ENCODE data around the gene LIN7A. TPM values are rescaled to one million over a fixed set of nuclear protein-coding genes. Genes with fewer than 3 reads are reported as not detected.

Gene LIN7A
- total RNA-seq, 2 donors from 2014 or later = 0.41 to 5.8 TPM

DNA sequence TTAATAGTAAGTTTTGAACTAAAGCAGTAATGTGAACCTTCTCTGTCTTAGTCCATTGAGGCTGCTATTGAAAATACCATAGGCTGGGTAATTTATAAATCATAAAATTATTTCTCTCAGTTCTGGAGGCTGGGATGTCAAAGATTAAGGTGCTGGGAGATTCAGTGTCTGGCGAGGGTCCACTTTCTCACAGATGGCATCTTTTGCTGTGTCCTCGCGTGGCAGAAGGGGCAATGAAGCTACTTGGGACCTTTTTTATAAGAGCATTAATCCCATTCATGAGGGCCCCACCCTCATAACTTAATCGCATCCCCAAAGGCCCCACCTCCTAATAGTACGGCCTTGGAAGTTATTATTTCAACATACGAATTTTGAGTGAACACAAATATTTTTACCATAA lies 28.4 kb downstream of the LIN7A start:
- ATAC-seq (ENCODE audit: insufficient number of reproducible peaks, low FRiP score, low read depth) = no peak
- Histone ChIP-seq H3K4me3 (no peak overlapping the region), H3K27me3 (replicated peaks; ENCODE audit: insufficient read depth) (no peaks in the 10 kb centered on the region), H3K27ac (no peak overlapping the region), H3K4me1 (ENCODE audit: control insufficient read depth in 1 of 2, low read depth in 2 of 2) (no peaks in the 10 kb centered on the region), H3K36me3 (no peaks in the 10 kb centered on the region), H3K9me3 (no peaks in the 10 kb centered on the region)
- TF ChIP-seq, protein P1, sequence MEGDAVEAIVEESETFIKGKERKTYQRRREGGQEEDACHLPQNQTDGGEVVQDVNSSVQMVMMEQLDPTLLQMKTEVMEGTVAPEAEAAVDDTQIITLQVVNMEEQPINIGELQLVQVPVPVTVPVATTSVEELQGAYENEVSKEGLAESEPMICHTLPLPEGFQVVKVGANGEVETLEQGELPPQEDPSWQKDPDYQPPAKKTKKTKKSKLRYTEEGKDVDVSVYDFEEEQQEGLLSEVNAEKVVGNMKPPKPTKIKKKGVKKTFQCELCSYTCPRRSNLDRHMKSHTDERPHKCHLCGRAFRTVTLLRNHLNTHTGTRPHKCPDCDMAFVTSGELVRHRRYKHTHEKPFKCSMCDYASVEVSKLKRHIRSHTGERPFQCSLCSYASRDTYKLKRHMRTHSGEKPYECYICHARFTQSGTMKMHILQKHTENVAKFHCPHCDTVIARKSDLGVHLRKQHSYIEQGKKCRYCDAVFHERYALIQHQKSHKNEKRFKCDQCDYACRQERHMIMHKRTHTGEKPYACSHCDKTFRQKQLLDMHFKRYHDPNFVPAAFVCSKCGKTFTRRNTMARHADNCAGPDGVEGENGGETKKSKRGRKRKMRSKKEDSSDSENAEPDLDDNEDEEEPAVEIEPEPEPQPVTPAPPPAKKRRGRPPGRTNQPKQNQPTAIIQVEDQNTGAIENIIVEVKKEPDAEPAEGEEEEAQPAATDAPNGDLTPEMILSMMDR (IDR thresholded peaks at IDR 0.05) = no peak
- no peak for DNase-seq (ENCODE audit: low spot score)

DNA sequence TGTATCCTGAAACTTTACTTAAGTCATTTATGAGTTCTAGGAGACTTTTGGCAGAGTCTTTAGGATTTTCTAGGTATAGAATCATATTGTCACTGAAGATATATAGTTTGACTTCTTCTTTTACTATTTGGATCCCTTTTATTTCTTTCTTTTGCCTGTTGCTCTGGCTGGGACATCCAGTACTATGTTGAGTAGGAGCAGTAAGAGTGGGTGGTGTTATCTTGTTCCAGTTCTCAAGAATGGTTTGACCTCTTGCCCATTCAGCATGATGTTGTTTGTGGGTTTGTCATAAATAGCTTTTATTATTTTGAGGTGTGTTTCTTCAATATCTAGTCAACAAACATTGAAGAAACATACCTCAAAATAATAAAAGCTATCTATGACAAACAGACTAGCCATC lies 35.0 kb downstream of the LIN7A start:
- no peaks in the 10 kb centered on the region for H3K27me3 ChIP-seq (replicated peaks; ENCODE audit: insufficient read depth)
- DNase-seq (ENCODE audit: low spot score) (no peak), ATAC-seq (ENCODE audit: insufficient number of reproducible peaks, low FRiP score, low read depth) (no peak)
- H3K27ac ChIP-seq = no peak overlapping the region
- H3K9me3 ChIP-seq = no peaks in the 10 kb centered on the region
- TF ChIP-seq, protein P1 (IDR thresholded peaks at IDR 0.05) = no peak
- no peak overlapping the region for H3K4me3 ChIP-seq
- no peaks in the 10 kb centered on the region for H3K36me3 ChIP-seq
- H3K4me1 ChIP-seq (ENCODE audit: control insufficient read depth in 1 of 2, low read depth in 2 of 2) = no peaks in the 10 kb centered on the region

DNA sequence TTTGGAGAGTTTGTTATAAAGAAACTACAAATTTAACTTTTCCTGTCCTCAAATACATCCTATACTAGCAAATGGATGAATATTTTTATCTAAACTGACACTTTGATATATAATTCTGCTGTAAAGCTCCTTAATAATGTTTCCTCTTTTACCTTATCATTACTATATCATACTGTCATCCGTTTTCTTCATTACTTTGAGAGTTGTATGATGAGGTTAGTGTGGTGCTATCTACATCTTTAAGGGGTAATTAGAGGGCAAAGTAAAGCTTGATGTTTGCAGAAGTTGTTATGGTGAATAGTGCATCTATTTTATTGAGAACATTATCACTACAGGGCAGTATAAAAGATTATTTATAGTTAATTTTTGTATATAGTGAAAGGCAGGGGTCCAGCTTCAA lies 36.1 kb downstream of the LIN7A start:
- TF ChIP-seq, protein P1 (IDR thresholded peaks at IDR 0.05) = no peak

DNA sequence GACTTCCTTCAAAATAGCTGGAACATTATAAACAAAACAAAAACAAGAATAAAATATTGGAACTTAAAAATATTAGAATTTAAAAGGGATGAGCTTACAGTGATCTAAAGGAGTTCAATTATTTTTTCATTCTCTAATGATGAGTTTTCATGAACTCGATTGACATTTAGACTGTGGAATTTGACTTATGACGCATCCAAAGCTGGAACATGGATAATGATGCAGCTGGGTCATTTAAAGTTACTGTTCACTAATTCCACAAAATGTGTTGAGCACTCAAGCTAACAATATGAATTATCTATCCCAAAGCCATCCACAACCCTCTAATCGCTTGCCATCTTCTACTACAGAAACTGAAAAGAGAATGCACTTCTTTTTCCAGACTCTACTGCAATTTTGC lies 42.5 kb downstream of the LIN7A start:
- H3K9me3 ChIP-seq = no peaks in the 10 kb centered on the region
- ATAC-seq (ENCODE audit: insufficient number of reproducible peaks, low FRiP score, low read depth) = no peak
- H3K27me3 ChIP-seq (replicated peaks; ENCODE audit: insufficient read depth) = no peaks in the 10 kb centered on the region
- H3K4me3 ChIP-seq = no peak overlapping the region
- H3K27ac ChIP-seq = no peak overlapping the region
- DNase-seq (ENCODE audit: low spot score) = no peak
- no peaks in the 10 kb centered on the region for H3K4me1 ChIP-seq (ENCODE audit: control insufficient read depth in 1 of 2, low read depth in 2 of 2)
- H3K36me3 ChIP-seq = no peaks in the 10 kb centered on the region
- TF ChIP-seq, protein P1 (IDR thresholded peaks at IDR 0.05) = no peak

More for the DNA sequence above, 36.1 kb downstream of the LIN7A start:
- DNase-seq (ENCODE audit: low spot score) (no peak), ATAC-seq (ENCODE audit: insufficient number of reproducible peaks, low FRiP score, low read depth) (no peak)
- no peaks in the 10 kb centered on the region for H3K27me3 ChIP-seq (replicated peaks; ENCODE audit: insufficient read depth)
- no peaks in the 10 kb centered on the region for H3K36me3 ChIP-seq
- H3K4me1 ChIP-seq (ENCODE audit: control insufficient read depth in 1 of 2, low read depth in 2 of 2) = no peaks in the 10 kb centered on the region
- H3K4me3 ChIP-seq = no peak overlapping the region
- no peaks in the 10 kb centered on the region for H3K9me3 ChIP-seq
- no peak overlapping the region for H3K27ac ChIP-seq

DNA sequence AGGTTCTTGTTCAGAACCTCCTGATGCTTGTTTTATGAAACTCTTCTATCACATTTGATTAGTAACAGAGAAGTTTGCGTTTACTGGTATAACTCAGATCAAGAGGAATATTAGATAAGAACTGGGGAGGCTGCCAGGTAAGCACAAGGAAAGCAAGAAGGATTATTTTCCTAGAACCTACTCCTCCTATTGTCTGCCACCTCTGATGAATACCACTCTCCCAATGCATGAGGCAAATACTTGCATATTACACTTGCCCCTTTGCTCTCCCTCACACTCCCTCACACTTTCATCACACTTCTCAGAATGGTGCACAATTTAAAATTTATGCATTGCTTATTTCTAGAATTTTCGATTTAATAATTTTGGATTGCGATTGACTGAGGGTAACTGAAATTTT lies 43.6 kb downstream of the LIN7A start:
- Histone ChIP-seq H3K36me3 (no peaks in the 10 kb centered on the region), H3K4me3 (no peak overlapping the region), H3K4me1 (ENCODE audit: control insufficient read depth in 1 of 2, low read depth in 2 of 2) (no peaks in the 10 kb centered on the region), H3K9me3 (no peaks in the 10 kb centered on the region), H3K27ac (no peak overlapping the region), H3K27me3 (replicated peaks; ENCODE audit: insufficient read depth) (no peaks in the 10 kb centered on the region)
- ATAC-seq (ENCODE audit: insufficient number of reproducible peaks, low FRiP score, low read depth) (no peak), DNase-seq (ENCODE audit: low spot score) (no peak)
- TF ChIP-seq, protein P1 (IDR thresholded peaks at IDR 0.05) = no peak

Data from thoracic aorta (tissue), 2 donors.